GDM1 (cell line): Measurements from ENCODE around the gene IKZF1.

Source experiments
- DNase-seq: peaks from one replicate; lab custom pipeline; 2025; lab: John Stamatoyannopoulos, UW

IKZF1 gene

DNA sequence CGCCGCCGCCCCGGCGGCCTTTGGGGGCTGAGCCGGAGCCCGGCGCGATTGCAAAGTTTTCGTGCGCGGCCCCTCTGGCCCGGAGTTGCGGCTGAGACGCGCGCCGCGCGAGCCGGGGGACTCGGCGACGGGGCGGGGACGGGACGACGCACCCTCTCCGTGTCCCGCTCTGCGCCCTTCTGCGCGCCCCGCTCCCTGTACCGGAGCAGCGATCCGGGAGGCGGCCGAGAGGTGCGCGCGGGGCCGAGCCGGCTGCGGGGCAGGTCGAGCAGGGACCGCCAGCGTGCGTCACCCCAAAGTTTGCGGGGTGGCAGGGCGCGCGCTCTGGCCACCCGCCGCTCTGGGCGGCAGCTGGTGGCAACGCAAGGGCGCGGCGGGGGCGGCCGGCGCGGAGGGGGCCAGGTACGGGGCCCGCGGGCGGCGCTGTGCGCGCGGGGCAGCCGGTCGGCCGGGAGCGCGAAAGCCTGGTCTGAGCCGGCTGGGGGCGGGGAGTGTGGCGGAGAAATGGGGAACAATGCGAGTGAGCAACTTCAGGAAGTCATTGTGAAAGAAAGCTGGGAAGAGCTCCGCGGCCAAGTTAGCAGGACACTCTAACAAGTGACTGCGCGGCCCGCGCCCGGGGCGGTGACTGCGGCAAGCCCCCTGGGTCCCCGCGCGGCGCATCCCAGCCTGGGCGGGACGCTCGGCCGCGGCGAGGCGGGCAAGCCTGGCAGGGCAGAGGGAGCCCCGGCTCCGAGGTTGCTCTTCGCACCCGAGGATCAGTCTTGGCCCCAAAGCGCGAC lies at the start of gene IKZF1:
Gene IKZF1 (plus strand): TSS at position 588 of the 782 bp plus-strand sequence. CDS start 14,346 bp downstream, outside the sequence.
- DNase-seq: peak; percentile 60

DNA sequence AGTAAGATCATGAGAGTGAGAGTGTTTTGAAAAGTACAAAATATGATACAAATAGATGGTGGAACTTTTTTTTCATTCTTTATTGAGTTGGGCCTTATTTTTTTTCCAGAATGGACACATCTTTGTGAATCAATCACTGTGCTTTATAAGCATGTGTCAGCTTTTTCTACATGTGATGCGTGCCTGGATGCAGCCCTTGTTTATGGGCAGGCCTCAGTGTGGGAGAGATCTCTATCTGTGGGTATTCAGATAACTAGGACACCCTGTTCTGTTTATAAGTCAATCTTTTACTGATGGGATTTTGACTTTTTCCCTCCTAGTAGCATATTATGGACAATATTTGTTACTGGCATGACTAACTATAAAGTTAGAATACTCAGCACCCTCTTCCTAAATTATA lies 42.9 kb upstream of the IKZF1 start:
- no peak for DNase-seq

DNA sequence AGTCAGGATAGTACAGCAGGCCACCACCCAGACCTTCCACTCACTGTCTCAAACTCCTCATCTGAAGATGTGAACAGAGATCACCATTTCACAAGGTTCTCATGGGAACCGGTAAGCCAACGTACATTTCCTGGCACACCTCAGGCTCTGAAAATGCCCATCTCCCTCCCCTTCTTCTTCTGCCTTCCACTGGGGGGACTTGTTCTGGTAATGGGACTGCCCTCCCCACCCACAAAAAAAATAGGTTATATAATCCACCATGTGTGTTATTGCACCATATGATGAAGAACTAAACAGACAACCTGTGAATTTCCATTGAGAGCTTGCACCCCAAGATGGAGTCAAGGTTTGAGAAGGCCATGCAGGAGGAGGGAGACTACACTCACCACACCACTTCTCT lies 42.1 kb upstream of the IKZF1 start:
- no peak for DNase-seq

DNA sequence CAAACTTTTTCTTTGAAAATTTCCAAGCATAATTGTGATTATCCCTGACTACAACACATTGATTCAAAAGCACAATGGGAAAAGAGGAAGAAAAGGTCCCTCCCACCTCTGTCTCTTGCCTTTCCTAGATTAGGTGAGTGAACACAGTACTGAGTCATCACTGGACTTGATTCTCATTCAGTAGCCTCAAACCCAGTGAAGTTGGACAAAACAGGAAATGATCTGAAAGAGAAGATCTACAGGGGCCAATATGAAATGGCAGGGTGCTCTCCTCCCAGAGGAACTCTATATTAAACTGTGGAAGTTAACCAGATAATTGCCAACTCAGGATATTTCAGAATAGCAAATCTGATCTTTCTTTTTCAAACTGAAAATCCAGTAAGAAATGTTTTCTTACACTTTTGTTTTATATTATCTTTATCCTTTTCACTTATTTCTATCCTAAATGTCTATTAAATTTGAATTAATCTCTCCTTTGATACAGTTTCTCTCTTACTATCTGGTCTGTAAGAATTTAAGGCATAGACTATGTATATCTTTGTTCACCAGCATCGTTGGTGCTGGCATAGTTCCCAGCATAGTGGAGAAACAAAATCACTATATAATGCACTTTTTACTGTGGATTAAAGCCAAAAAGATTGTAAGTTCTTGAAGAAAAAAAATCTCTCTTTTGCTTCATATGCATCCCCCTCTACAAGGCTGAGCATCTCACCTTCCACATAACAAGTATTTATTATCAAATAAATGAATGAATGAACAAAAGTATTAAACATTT lies 41.4 kb upstream of the IKZF1 start:
- peak; percentile 27 for DNase-seq

DNA sequence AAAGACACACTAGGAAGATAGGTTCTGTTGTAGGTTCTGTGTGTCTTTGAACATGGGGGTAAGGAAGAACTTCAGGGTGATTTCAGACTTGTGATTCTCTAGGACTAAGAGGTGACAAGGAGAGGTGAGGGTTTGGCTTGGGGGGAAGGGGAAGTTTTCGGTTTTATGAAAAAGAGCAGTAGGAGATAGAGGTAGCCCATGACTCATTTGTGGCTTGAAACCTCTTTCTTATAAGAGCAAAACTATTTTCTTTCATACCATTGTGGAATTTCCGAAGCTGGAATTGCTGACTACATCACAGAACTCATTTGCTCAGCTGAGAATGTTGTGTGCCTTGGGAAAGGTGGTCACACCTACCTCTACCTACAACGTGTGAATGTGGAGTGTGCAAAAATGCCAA lies 39.6 kb upstream of the IKZF1 start:
- DNase-seq: no peak

DNA sequence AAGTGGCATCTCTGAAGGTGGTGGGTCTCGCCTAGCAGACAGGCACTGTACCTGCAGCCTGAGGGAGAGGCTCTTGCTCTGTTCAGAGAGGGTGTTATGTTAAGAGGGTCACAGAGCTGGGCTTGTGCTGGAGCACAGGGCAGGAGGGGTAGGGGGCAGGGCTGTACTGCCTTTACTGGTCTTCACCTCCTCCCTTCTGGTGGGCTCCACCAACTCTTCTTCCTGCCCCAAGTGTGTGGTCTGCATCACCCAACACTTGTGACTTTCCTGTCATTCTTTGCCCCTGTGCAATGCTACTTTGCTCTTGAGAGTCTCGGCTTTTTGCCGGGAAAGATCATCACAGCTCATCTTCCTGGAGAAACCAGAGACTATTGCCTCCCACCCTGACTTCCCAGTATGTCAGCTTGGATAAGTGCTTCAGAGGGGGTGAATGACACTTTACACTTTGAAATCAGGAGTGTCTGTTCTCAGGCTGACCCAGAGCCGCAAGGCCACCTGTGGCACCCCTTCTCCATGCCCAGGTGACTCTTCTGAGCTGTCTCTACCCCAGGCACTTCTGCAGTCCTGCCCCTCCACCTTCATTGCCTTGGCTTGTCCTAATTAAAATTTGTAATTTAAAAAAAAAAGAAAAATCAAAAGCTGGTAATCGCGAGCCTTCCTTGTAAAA lies 38.4 kb upstream of the IKZF1 start:
- no peak for DNase-seq

DNA sequence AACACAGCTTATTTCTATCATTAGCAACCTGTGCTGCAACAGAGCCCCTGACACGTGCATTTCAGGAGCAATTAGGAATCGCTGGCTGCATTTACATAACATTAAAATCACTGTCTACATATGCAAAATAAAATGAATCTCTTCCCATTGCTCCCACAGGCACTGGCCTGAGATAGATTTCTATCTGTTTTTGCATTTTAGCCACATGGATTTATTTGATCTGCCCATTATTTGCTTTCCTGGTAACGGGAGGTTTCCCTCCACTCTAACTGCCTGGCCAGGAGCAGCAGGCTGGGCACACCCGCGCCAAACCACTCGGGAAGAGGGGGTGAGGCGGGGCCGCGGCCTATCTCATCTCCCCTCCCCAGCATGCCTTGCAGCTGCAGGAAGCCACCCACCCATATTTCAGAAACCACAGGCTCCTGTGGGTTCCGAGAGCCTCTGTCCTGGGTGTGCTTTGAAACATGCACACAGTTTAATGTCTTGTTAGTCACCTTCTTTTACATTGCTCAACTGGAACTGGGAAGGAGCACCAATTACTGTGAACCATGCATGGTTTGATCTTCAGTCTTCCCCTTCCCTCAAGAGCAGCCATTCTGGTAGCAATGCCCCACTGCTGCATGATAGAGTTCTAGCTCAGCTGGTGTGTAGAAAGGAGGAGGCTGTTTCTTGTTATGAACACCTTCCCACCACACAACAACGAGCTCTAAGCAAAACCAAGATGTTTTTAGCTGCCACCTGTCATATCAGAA lies 37.7 kb upstream of the IKZF1 start:
- peak; percentile 71 for DNase-seq

DNA sequence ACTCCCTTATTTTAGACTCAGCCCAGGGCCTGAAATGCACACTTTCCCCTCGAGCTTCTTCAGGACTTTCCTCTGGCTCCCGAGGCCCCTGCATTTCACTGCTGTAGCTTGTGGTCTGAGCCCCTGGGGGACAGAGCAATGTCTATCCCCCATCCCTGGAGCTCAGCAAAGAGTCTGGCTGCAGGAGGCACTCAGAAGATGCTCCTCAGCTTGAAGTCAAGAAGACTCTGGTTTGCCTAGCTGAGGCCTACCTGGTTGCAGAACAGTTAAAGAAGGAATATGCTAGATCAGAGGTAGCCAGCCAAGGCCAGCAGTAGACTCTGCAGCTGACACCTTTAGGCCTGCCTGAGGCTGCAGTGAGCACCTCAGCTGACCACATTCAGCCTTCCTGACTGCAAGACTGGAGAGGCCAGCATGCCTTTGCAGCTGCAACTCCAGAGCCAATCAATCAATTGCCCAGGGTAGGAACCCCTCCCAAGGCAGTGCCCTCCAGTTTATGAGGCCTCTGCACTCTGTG lies 36.9 kb upstream of the IKZF1 start:
- no peak for DNase-seq

DNA sequence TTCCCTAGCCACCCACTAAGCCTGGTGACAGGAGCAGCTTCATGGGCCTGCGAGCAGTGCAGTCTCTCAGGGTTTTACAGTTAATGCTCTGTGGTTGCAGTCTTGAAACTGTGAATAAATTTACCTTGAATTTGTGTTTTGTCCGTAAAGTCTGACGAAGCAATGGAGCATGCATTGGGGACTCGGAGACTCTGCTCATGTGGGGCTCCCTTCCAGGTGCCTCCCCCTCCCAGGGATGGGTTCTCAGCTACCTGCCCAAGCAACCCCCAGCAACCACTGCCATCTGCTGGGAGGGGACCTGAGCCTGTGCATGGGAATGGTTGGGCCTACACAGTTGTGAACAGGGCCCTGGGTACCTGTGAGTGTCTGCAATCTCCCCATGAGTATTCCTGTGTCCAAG lies 36.3 kb upstream of the IKZF1 start:
- no peak for DNase-seq

DNA sequence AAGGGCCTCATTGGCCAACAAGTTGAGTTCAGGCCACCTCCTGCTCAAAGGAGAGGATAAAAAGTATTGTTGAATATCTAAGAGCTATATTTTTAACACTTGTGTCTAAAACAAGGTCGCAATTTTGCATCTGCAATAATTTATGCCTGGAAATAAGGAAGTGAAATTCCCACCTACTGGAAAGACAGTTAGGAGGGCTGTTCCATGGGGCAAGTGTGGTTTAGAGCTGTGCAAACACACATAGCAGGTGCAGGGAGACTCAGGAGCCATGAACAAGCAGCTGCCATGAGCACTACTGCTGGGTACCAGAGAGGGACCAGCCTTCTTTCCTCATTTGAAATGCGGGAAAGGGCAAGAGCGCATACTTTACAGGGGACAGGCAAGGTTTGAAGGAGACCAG lies 35.5 kb upstream of the IKZF1 start:
- no peak for DNase-seq

DNA sequence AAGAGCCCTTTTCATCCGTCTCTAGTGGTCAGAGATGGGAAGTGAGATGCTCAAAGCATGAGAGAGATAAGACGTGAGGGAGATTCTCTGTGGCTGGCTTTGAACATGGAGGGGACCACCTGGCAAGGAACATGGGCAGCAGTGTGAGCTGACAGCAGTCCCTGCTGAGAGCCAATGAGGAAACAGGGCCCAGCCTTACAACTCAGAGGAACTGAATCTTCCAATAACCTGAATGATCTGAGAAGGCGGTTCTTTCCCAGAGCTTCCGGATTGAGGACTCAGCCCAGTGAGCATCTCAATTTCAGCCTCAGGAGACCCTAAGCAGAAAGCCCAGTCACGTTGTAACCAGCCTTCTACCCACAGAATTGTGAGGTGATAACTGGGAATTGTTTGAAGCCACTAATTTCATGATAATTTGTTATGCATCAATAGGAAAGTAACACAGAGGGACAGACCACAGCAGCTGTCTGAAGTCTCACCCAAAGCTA lies 33.9 kb upstream of the IKZF1 start:
- DNase-seq: no peak

DNA sequence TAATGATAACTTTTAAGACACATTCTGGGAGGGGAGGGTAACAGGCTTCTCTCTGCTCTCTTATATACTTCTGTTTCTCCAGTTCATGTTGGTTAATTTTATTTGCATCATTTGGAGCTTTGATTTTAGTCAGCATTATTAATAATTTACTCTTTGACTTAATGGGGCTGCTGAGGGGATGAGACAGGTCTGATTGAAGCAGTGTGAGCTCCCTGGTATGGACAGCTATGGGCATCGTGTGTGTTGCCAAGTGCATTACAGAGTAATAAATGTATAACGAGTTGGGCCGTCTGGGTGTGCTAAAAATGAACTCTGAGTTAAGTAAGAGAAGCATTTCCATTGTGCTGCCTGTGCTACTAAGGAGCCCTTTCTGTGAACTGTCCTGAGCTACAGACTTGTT lies 31.7 kb upstream of the IKZF1 start:
- DNase-seq: no peak

DNA sequence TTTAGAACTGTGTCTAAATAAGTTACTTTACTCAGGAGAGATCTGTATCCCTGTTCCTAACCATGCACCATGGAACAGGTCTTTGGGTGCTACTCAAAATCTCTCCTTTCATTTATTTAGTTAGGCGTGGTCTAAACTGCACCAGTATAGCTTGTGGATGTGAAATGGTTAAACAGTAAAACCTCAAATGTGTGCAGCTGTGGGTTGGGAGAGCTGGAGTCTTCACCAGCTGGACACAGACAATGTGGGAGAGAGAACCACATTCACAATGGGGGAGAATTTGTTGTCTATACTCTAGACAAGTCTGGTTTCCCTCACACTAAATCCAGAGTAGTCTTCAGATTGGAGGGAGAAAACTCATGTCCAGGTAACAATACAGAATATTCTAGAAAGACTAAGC lies 31.2 kb upstream of the IKZF1 start:
- DNase-seq: no peak

DNA sequence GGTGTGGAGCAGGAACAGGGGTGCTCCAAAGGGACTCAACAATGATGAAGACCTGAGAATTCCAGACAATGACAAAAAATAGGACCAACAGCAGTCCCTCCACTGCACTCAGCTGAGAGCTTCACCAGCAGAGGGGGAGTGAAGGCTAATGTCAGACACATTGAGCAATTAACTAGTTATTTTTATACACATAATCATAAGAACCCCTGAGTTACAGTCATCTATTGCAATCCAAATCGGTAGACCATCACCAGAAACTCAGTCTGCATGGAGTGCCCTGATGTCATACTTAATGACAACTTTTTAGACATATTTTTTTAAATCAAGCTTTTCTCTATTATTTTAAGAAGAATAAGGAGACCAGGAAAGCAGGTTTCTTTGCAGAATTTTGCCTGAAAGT lies 30.6 kb upstream of the IKZF1 start:
- no peak for DNase-seq

DNA sequence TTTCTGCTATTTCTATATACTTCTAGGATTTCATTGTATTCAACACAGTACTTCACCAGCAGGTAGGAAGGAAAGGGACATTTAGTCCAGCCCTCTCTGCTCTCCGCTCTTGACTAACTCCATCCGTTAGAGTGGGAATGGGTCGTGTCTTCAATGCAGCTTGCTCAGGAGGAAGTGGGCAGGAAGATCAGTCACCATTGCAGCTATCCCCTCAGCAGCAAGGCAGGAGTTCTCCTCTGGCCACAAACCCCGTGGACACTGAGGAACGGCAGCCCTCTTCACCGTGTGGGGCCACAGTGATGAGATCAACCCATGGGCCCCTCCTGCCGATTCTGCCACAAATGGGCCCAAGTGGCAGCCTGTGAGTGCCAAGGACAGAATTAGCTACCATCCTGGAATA lies 30.2 kb upstream of the IKZF1 start:
- DNase-seq: peak; percentile 30

DNA sequence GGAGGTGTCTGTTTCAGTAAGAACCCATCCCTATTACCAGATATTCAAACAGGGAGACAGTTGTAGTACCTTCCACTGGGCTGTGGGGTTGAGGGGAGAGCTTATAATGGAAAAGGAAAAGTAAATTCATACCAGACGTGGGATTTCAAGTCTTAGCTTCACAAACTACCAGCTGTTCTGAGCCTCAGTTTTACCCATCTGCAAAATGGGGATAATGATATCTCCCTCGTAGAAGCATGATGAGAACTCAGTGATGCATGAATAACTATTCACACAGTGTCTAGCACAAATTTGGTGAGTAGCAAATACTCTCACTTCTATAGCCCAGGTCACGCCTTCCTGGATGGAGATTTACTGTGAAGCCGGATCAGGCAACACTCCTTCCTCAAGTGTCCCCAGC lies 29.1 kb upstream of the IKZF1 start:
- DNase-seq: no peak

DNA sequence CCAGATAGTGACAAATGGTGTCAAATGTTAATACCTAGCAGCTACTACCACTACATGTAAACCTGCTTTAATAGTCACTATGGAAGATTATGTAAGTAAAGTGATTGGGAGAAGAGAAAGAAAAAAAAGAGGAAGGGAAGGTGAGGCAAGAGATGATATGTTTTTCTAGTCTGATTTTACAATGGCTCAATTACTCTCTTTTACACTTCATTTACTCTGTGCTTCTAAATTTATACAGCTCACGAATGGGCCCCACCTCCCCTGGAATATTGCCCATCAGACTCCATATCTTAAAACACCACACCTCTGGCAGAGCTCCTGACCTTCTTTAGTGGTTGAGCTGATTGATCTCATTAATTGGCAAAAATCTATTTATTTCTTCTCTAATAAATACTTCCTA lies 28.0 kb upstream of the IKZF1 start:
- DNase-seq: no peak

DNA sequence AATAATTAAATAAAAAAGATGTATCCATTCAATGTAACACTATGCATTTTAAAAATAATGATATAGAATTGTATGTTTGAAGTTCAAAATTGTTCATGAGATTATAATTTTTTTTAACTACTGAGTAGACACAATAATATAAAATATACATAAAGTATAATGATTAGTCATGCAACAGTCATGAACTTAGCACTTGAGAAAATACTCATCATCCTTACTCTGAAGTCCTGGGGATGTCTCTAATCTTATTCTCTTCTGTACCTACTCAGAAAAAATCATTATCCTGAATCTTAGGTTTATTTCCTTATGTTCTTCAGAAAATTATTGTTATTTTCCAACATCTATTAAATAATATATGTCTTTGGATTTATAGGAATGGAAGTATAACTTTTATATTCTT lies 26.4 kb upstream of the IKZF1 start:
- DNase-seq: no peak

DNA sequence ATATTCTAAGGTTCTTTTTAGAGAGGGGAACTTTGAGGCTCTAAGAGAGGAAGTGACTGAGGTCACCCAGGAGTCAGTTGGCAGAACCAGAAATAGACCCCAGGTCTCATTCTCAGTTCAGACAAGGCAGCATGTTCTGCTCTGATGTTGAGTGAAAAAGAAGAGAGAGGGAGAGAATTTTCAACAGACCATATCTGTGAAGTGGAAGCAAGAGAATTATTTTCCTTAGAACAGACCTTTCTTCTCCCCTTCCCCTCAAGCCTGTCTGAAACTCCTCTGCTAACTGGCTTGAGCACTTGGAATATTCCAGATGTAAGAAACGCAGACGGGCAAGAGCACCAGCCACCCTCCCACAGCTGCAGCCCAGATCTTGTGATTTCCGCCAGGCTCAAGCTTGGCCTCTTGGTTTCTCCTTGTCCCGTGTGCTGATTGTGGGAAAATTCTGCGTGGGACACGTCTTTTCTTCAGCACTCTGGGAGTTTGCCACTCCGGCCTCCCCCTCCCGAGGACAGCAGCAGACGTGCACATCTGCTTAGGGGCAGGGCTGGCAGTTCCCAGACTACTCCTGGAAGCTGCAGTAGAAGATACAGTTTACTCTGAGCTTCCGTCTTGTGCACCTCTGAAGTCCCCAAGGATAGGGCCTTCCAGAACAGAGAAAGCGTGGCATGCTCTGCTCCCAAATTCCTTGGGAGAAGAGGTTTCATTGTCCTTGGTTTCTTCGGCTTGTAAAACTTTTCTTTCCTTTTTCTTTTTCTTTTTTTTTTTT lies 22.7 kb upstream of the IKZF1 start:
- no peak for DNase-seq

DNA sequence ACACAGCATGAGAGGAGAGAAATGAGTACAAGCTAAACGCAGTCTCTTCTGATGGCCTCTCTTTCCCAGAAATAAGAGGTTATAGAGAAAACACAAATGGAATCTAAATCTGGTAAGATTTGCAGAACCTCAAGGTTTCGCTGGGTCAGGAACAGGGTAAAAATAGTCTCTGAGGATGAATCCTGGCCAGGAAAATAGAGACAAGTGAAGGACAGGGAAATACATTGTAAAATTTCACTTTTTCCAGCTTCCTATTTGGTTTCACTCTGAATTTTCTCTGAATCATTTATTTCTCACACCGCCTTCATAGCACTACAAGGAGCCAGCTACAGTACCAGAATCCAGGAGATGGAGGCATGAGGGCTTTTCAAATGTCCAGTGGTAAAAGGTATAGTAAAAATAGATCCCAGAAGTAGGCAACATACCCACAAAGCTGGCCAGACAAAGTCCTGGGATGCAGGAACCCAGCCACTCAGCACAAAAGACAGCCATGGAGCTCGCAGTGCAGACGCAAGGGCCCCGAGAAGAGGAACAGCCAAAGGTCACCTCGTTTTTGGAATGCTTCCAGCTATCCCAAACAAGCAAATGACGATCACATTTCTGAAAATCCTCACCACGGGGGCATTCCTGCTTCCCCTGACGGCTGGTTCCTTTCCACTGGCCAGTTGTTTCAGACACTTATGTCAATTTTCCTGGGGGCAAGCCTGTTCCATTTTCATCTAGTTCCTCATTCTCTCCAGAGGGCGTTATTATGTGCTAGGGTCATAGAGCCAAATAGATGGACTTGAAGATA lies 21.5 kb upstream of the IKZF1 start:
- no peak for DNase-seq
